ENCODE data around the gene PRRT1B.

Gene PRRT1B

DNA sequence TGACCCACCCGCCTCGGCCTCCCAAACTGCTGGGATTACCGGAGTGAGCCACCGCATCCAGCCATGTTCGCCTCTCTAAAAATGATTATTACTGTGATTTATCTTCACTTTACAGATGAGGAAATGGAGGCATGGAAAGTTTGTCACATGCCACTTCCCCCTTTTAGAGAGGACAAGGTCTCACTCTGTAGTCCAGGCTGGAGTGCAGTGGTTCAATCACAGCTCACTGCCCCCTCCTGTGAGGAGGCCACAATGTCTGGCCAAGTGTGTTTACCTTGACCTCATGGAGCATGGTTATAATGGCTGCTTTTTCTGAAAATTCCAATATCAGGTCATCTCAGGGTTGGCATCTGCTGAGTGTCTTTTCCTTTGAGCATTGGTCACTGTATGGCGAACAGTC lies 6.7 kb downstream of the PRRT1B start:
- H3K4me3 ChIP-seq (ENCODE audit: insufficient read depth, low read length, poor library complexity, severe bottlenecking) = no peak overlapping the region
- no peaks in the 10 kb centered on the region for H4K20me1 ChIP-seq (ENCODE audit: low read depth, low read length)
- H3K4me2 ChIP-seq (ENCODE audit: low read depth, low read length, poor library complexity, severe bottlenecking) = no peak overlapping the region
- H3K27ac ChIP-seq (ENCODE audit: low read depth, low read length) = no peak overlapping the region
- H3F3A ChIP-seq (ENCODE audit: insufficient read depth) = no peaks in the 10 kb centered on the region
- no peaks in the 10 kb centered on the region for H3K27me3 ChIP-seq (ENCODE audit: low read length)
- TF ChIP-seq CTCF (IDR thresholded peaks at IDR 0.05; ENCODE audit: insufficient read depth, low read length, poor library complexity, severe bottlenecking) = no peak
- TF ChIP-seq EZH2phosphoT487 (conservative IDR thresholded peaks at IDR 0.05; ENCODE audit: low read length) = no peak
- H3K9me3 ChIP-seq (ENCODE audit: insufficient read depth, low read length) = no peaks in the 10 kb centered on the region
- H3K9ac ChIP-seq (ENCODE audit: low read length) = no peak overlapping the region
- H3K36me3 ChIP-seq (ENCODE audit: low read length) = no peaks in the 10 kb centered on the region
- H2AFZ ChIP-seq (ENCODE audit: low read depth, low read length, severe bottlenecking) = no peak overlapping the region
- no peaks in the 10 kb centered on the region for H3K9me2 ChIP-seq (replicated peaks; ENCODE audit: insufficient read depth, low read length)
- no peaks in the 10 kb centered on the region for H3K79me2 ChIP-seq (ENCODE audit: insufficient read depth, low read length)

DNA sequence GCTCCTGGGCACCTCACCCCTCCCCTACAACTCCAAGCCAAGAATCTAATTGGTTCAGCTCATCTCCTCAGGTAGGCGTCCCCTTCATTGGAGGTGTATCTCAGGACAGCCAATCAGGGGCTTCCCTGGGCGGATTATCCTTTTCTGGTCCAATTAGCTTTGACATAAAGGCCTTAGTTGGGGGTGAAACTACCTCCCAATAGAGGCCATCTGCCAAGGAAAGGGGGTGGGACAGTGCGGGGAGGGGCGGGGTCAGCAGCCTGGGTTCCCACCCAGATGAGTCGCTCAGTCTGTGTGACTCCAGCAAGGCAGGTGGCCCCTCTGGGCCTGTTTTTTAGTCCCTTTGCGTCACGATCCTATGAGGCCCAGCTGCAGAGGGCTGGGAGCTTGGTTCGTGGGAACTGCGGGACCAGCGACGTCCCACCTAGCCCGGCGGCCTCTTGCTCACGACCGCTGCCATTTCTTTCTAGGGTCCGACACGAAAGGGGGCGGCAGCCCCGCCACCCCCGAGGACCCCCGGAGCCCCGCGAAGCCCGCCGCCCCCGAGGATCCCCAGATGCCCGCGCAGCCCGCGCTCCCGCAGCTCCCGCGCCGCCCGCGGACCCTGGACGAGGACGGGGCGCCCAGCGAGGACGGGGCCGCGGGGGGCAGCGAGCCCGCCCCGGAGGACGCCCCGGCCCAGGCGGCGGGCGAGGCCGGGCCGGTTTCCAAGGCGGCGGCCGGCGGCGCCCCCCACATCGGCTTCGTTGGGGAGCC lies 8.9 kb downstream of the PRRT1B start:
- no peak overlapping the region for H3K4me3 ChIP-seq (ENCODE audit: insufficient read depth, low read length, poor library complexity, severe bottlenecking)
- no peaks in the 10 kb centered on the region for H3K9me2 ChIP-seq (replicated peaks; ENCODE audit: insufficient read depth, low read length)
- no peaks in the 10 kb centered on the region for H3F3A ChIP-seq (ENCODE audit: insufficient read depth)
- TF ChIP-seq CTCF (IDR thresholded peaks at IDR 0.05; ENCODE audit: insufficient read depth, low read length, poor library complexity, severe bottlenecking) (no peak), EZH2phosphoT487 (conservative IDR thresholded peaks at IDR 0.05; ENCODE audit: low read length) (no peak)
- H3K79me2 ChIP-seq (ENCODE audit: insufficient read depth, low read length) = no peaks in the 10 kb centered on the region
- H3K36me3 ChIP-seq (ENCODE audit: low read length) = no peaks in the 10 kb centered on the region
- no peaks in the 10 kb centered on the region for H4K20me1 ChIP-seq (ENCODE audit: low read depth, low read length)
- H3K27ac ChIP-seq (ENCODE audit: low read depth, low read length) = no peak overlapping the region
- no peak overlapping the region for H3K9ac ChIP-seq (ENCODE audit: low read length)
- no peaks in the 10 kb centered on the region for H3K27me3 ChIP-seq (ENCODE audit: low read length)
- H3K9me3 ChIP-seq (ENCODE audit: insufficient read depth, low read length) = no peaks in the 10 kb centered on the region
- no peak overlapping the region for H2AFZ ChIP-seq (ENCODE audit: low read depth, low read length, severe bottlenecking)
- no peak overlapping the region for H3K4me2 ChIP-seq (ENCODE audit: low read depth, low read length, poor library complexity, severe bottlenecking)

- no peak overlapping the region for H3K27ac ChIP-seq (ENCODE audit: low read depth, low read length)
- no peak overlapping the region for H3K4me2 ChIP-seq (ENCODE audit: low read depth, low read length, poor library complexity, severe bottlenecking)
- H3K79me2 ChIP-seq (ENCODE audit: insufficient read depth, low read length) = no peaks in the 10 kb centered on the region
- no peak overlapping the region for H3K4me3 ChIP-seq (ENCODE audit: insufficient read depth, low read length, poor library complexity, severe bottlenecking)
- H3K36me3 ChIP-seq (ENCODE audit: low read length) = no peaks in the 10 kb centered on the region
- no peaks in the 10 kb centered on the region for H3K9me2 ChIP-seq (replicated peaks; ENCODE audit: insufficient read depth, low read length)
- H2AFZ ChIP-seq (ENCODE audit: low read depth, low read length, severe bottlenecking) = no peak overlapping the region
- H3F3A ChIP-seq (ENCODE audit: insufficient read depth) = no peaks in the 10 kb centered on the region
- H3K9ac ChIP-seq (ENCODE audit: low read length) = no peak overlapping the region
- no peaks in the 10 kb centered on the region for H3K27me3 ChIP-seq (ENCODE audit: low read length)
- H3K9me3 ChIP-seq (ENCODE audit: insufficient read depth, low read length) = no peaks in the 10 kb centered on the region
- no peak for TF ChIP-seq CTCF (IDR thresholded peaks at IDR 0.05; ENCODE audit: insufficient read depth, low read length, poor library complexity, severe bottlenecking)
- TF ChIP-seq EZH2phosphoT487 (conservative IDR thresholded peaks at IDR 0.05; ENCODE audit: low read length) = no peak
- H4K20me1 ChIP-seq (ENCODE audit: low read depth, low read length) = no peaks in the 10 kb centered on the region
Observed at GRCh38 chr9:131554843-131555351, 9.6 kb downstream of the PRRT1B start.
